Activated CD8-positive, alpha-beta memory T cell treated with anti-CD3 and anti-CD28 coated beads, Interleukin-2, amount 50 U/mL, for 1 hour (primary cell): Measurements from ENCODE around the gene CEP164.
"Not testable (repeated sequence)": the region's sequence is repeated elsewhere in the genome, so short reads cannot be mapped to it uniquely, and the experiment has no call there.

Experiments
- DNase-seq: peaks from one replicate; pipeline ENCODE4 v3.0.0-alpha.2; 2020; ENCODE audit errors: extremely low read depth

Gene CEP164

DNA sequence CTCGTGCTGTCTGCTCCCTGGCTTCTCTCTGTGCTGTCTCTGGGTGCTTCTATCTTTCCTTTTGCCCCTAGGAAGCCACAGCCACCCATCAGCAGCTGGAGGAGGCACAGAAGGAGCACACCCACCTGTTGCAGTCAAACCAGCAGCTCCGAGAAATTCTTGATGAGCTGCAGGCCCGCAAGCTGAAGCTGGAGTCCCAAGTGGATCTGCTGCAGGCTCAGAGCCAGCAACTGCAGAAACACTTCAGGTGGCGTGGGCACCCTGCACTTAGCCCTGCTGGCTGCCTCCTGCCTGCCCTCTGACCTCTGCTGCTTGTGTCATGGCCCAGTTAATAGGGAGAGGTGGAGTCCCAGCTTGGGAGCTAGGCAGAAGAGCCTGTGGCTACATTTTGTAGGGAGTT lies 67.8 kb downstream of the CEP164 start:
- no peak for DNase-seq

GRCh38 chr11:117396970-117397369 lies 69.3 kb downstream of the CEP164 start:
- no peak for DNase-seq

- not testable (repeated sequence) for DNase-seq
These were observed 71.0 kb downstream of the CEP164 start for GRCh38 chr11:117398618-117399017.

GRCh38 chr11:117399100-117399840 lies 71.6 kb downstream of the CEP164 start:
- DNase-seq: not testable (repeated sequence)

DNA sequence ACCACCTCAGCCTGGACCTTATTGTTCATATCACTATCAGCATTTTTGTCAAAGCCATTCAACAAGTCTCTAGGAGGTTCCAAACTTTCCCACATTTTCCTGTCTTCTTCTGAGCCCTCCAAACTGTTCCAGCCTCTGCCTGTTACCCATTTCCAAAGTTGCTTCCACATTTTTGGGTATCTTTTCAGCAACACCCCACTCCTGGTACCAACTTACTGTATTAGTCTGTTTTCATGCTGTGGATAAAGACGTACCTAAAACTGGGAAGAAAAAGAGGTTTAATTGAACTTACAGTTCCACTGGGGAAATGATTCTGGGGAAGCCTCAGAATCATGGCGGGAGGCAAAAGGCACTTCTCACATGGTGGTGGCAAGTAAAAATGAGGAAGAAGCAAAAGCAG lies 78.2 kb downstream of the CEP164 start:
- DNase-seq: not testable (repeated sequence)

DNA sequence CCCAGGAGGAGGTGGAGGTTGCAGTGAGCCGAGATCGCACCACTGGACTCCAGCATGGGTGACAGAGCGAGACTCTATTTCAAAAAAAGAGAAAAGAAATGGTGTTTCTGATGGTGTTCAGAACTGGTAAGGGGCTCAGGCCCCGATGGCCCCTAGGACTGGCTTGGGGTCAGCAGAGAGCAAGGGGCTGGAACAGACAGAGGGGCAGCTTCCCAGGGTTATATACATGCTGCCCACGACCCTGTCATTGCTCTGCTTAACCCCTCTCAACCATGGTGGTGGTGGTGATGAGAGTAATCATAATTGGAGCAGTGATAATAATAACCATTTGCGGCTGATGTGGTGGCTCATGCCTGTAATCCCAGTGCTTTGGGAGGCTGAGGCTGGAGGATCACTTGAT lies 79.4 kb downstream of the CEP164 start:
- DNase-seq: no peak

DNA sequence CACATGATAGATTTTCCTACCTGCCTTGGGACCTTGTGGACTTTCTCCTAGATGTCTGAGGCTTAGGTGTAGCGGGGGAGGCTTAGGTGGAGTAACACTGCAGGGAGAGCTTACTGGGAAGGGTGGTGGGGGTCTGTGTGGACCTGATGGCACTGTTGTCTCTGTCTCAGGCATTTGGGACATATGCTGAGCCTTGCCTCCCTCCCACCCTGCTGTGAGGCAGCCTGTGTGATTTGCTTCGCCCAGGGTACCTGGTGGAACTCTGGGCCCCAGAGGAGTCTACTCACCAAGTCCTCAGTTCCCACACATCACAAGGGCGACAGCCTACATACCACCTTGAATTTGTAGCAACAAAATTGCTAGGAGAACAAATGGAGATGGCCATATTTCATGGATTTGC lies 80.7 kb downstream of the CEP164 start:
- DNase-seq: no peak

DNA sequence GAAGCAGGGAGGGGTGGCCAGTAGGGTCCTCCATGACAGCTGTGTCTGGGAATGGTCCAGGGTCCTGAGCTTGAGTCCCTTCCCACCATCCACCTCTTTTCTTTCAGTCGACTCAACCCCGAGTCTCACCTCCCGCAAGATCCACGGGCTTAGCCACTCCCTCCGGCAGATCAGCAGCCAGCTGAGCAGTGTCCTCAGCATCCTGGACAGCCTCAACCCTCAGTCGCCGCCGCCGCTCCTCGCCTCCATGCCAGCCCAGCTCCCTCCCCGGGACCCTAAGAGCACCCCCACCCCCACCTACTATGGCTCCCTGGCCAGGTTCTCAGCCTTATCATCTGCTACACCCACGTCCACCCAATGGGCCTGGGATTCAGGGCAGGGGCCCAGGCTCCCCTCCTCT lies 81.9 kb downstream of the CEP164 start:
- no peak for DNase-seq

- DNase-seq: no peak
These were observed 82.6 kb downstream of the CEP164 start for GRCh38 chr11:117410238-117410637.

DNA sequence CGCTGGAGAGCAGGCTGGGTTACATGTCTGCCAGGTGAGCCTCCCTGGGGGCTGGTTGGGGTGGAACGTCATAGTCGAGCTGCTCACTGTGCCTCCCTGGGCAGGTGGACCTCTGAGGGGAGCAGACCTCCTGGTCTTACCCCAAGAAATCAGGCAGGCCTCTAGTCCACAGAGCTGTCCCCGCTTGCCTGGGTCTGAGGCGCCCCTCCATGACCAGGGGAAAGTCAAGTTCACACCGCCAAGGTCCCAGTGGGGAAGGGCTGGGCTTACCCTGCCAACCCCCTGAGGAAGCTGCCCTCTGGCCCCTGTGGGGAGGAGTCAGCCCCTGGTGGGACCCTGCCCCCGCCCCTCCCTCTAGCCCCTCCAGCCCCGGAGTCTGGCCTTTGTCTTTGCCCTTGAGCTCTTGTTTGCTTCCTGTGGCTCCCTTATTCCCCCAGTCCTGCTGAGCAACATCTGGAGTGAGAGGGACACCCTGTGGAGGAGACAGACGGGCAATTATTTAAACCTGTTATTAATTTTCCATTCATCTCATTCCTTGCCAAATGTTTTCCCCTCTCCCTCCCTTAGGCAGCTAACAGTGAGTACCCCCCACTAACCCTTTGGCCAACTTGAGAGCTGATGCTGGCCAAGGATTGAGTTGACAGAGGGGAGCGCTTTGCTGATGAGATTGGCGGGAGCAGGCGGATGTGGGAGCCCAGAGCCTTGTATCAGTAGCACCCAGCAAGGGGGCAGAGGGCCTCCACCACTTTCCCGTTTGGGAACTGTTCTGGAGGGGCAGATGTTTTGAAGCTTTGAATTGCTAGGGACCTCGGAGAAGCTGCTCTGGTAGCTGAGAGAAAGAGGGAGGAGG lies 83.4 kb downstream of the CEP164 start:
- DNase-seq: no peak

DNA sequence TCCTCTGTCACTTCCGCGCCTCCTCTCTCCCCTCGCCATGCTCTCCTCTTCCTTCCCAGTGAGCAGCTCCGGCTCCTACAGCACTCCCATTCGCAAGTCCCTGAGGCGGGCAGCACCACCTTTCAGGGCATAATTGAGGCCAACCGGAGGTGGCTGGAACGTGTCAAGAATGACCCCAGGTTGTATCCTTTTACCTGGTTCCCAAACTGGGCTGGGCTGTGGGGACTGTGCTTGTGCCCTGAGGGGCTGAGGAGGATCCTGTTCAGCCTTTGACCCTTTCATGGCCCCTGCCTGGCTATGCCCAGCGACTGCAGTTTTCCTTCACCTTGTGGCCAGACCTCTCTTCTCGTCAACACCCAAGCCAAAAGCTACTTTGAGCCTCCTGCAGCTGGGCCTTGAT lies 84.1 kb downstream of the CEP164 start:
- DNase-seq: no peak

GRCh38 chr11:117412176-117412575 lies 84.5 kb downstream of the CEP164 start:
- DNase-seq: no peak

GRCh38 chr11:117412653-117413275 lies 85.1 kb downstream of the CEP164 start:
- no peak for DNase-seq

GRCh38 chr11:117413616-117414015 lies 86.0 kb downstream of the CEP164 start:
- DNase-seq: no peak

DNA sequence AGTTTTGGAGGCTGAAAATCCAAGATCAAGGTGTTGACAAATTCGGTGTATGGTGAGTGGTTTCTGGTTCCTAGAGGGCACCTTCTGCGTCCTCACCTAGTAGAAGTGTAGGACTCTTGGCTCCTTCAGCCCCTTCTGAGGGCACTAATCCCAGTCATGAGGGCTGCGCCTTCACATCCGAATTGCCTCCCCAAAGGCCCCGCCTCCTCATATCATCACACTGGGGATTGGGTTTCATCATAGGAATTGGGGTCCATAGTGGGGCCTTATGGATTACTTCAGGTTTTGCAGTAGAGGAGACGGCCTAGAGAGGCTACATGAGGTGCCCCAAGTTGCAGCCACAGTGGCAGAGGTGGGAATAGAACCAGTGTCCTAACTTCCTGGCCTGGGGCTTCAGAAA lies 87.1 kb downstream of the CEP164 start:
- no peak for DNase-seq

DNA sequence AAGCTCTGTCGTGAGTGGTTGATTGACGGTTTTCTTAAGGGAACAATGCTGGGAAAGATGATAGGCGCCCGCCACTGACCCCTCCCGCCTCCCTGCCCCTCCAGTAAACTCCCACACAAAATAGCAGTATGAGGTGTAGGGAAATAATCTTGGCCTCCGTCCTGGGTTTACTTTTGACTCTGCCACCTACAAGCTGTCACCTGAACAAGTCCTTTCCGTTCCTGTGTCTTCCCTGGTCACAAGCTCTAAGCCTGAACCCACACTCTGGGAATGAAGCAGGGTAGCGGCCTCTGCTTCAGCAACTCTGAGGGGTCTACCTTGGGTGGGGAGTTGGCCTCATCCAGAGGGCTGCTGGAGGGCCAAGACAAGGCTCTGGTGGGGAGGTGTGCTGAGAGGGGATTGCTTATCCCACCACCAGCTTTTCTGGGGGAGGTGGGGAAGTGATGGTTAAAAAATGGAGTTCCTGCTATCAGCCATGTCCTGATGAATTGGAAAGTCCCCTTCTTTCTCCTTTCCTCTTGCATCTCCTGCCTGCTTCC lies 87.8 kb downstream of the CEP164 start:
- no peak for DNase-seq

DNA sequence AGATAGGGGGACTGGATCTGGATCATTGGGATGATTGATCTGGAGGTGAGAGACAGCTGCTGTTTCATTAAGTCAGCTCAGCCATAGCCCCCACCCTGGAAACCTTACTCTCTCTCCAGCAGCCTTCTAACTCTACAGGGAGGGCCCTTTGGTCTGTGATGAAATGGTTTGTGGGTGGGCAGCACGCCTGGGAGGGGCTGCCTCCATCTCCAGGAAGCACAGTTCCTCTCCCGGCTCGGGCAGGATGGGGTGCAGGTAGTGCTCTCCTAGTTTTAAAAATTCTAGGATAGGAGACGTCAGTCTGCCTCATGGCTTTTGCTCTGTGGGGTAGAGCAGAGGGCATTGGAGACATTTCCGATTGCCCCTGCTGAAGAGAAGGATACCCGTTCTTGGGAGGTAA lies 89.7 kb downstream of the CEP164 start:
- no peak for DNase-seq

DNA sequence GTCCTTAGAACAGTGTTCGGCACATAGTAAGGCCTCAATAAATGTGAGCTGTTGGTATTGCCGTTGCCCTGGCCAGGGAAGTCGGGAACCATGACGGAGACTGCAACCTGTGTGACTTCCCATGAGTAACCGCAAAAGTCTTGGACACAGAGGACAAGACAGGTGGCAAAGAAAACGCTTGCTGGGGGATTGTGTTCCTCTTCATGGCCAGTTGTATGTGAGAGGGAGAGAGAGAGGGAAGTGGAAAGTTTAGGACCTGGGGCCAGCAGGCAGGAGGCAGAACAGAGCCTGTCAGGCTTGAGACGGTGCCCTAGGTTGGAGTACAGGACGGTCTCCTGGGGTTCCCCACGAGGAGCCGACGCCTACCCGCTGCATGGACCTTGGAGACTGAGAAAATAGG lies 90.2 kb downstream of the CEP164 start:
- no peak for DNase-seq

DNA sequence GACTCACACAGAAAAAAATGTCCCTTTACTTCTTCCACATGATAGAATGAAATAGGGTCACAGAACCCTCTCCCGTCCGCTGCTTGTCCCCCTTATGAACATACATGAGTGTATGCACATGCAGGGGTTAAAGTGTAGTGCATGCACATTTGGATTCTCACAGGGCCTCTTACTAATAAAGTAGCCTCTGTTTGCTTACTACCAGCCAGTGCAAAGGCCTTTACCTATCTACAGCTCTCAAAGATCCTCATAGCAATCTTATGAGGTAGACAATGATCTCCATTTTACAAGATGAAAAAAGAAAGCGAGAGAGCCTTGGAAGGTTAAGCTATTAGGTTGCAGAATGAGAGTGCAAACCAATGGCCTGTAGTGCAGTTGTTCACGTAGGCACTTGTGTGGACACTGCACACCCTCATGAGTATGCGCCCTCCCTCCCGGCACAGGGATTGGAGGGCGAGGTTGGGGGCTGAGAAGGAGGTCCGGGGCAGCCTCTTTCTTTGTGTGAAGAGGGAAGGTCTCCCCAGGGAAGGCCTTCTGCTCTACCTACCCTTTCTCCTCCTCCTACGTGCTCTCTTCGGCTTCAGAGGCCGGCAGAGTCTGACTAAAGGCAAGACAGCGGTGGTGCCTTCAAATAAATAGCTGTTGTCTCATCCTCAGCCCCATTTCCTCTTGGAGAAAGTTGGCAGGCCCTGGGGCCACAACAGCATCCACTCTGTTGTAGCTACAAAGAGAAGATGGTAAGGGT lies 91.3 kb downstream of the CEP164 start:
- DNase-seq: no peak

- no peak for DNase-seq
These were observed 92.0 kb downstream of the CEP164 start for GRCh38 chr11:117419482-117420142.

DNA sequence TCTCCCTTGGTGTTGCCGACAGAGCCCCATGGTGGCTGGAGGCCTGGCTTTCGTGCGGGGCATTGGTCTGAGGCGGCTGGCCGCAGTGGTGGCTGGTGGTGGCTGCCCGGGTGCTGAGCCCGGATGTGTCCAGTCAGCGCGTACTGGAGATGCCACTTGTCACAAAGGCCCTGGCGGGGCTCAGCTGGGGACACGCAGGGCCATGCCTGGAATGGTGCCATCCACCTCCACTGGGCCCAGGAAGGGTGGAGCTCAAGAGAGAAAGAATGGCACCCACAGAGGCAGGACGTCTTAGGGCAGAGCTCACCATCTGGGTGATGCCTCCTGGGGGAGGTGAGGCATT lies 92.5 kb downstream of the CEP164 start:
- DNase-seq: no peak
